Left cardiac atrium (tissue), 4 donors: ENCODE measurements around the gene TCF4. TPM values are rescaled to one million over a fixed set of nuclear protein-coding genes. Genes with fewer than 3 reads are reported as not detected.

Source experiments
- ATAC-seq, 2 donors: fragments of 200-7000 bp; cut with Tn5 transposase; one replicate each; pipeline ENCODE4 v1.9.1; 2020; ENCODE audit warnings: mild to moderate bottlenecking in 2 of 2, moderate library complexity in 2 of 2
- DNase-seq: peaks from one replicate; pipeline ENCODE4 v3.0.0-alpha.2; 2020
- intact Hi-C, 2 donors: fragments of 100-400 bp; cut with DNase I; formaldehyde crosslinking; loops; one replicate each; pipeline versions ENCODE4 v1.14.1 to v1.15.1; 2022 to 2023
- total RNA-seq, 2 donors: library from RNA; stranded (reverse); fragmentation: NEBNext Ultra II Directional; extraction: Animal tissue kit (Norgen Biotek cat#: 25700); gene quantifications; one replicate each; pipeline ENCODE4 v1.2.1, GENCODE V29; 2021
- donor health status: DM: no; HTN: yes; CAD: no.
- donor health status: DM: no; HTN: yes; CAD: no; lungs with severe emphysema.
- donor health status: DM: yes; HTN: yes; CAD: no.
- donor health status: Dilated cardiomyopathy.

TCF4 gene
- total RNA-seq, 2 donors from 2014 or later: 58.5 to 77.4 TPM

GRCh38 chr18:55353391-55353790 lies 234.6 kb downstream of the TCF4 start:
- no peak for ATAC-seq
- intact Hi-C loops: no loop called here
- DNase-seq: no peak

GRCh38 chr18:55351980-55352714 lies 235.8 kb downstream of the TCF4 start:
- intact Hi-C loops: no loop called here
- ATAC-seq (no peak), DNase-seq (no peak)

- DNase-seq (no peak), ATAC-seq (no peak)
- intact Hi-C loops: no loop called here
These were observed 236.7 kb downstream of the TCF4 start for GRCh38 chr18:55351241-55351691.

- DNase-seq: no peak
- intact Hi-C loops: loop anchor here in 1 of 2 donors (5.0 to 10.0 kb wide), 3 partner anchors 55 to 513 kb away; partner anchors contain the start of gene TCF4
These were observed 238.3 kb downstream of the TCF4 start for GRCh38 chr18:55349685-55350084.

GRCh38 chr18:55346961-55347740 lies 240.8 kb downstream of the TCF4 start:
- intact Hi-C loops: loop anchor here in 1 of 2 donors (5.0 to 10.0 kb wide), 3 partner anchors 58 to 515 kb away; partner anchors contain the start of gene TCF4
- ATAC-seq (no peak), DNase-seq (no peak)

More at GRCh38 chr18:55349685-55350084, 238.3 kb downstream of the TCF4 start:
- ATAC-seq: no peak

GRCh38 chr18:55346387-55346786 lies 241.6 kb downstream of the TCF4 start:
- intact Hi-C loops: loop anchor here in 1 of 2 donors (5.0 to 10.0 kb wide), 3 partner anchors 58 to 516 kb away; partner anchors contain the start of gene TCF4
- ATAC-seq (no peak), DNase-seq (no peak)

- DNase-seq (no peak), ATAC-seq (no peak)
- intact Hi-C loops: loop anchor here in 1 of 2 donors (5.0 to 10.0 kb wide), 3 partner anchors 59 to 517 kb away; partner anchors contain the start of gene TCF4
These were observed 242.7 kb downstream of the TCF4 start for GRCh38 chr18:55345103-55345950.

- ATAC-seq (peak; percentile 46 to 57), DNase-seq (no peak)
- intact Hi-C loops: loop anchor here in 1 of 2 donors (10.0 kb wide), 2 partner anchors 61 to 241 kb away; partner anchors contain the start of gene TCF4
These were observed 244.5 kb downstream of the TCF4 start for GRCh38 chr18:55343396-55344073.

- intact Hi-C loops: loop anchor here in 1 of 2 donors (10.0 kb wide), 2 partner anchors 64 to 244 kb away; partner anchors contain the start of gene TCF4
- ATAC-seq: no peak
- no peak for DNase-seq
These were observed 247.0 kb downstream of the TCF4 start for GRCh38 chr18:55340998-55341397.

GRCh38 chr18:55339990-55340389 lies 248.0 kb downstream of the TCF4 start:
- ATAC-seq (no peak), DNase-seq (no peak)
- intact Hi-C loops: loop anchor here in 1 of 2 donors (10.0 kb wide), 2 partner anchors 65 to 245 kb away; partner anchors contain the start of gene TCF4

- DNase-seq: no peak
- intact Hi-C loops: no loop called here
- no peak for ATAC-seq
These were observed 248.9 kb downstream of the TCF4 start for GRCh38 chr18:55338978-55339650.

- intact Hi-C loops: no loop called here
- peak; percentile 88 to 89 for ATAC-seq
- peak; percentile 60 for DNase-seq
These were observed 250.0 kb downstream of the TCF4 start for GRCh38 chr18:55337908-55338521.

- ATAC-seq: no peak
- intact Hi-C loops: no loop called here
These were observed 250.9 kb downstream of the TCF4 start for GRCh38 chr18:55337138-55337537.

GRCh38 chr18:55336438-55337100 lies 251.4 kb downstream of the TCF4 start:
- DNase-seq: no peak
- no peak for ATAC-seq
- intact Hi-C loops: no loop called here

More at GRCh38 chr18:55337138-55337537, 250.9 kb downstream of the TCF4 start:
- no peak for DNase-seq

- DNase-seq (peak; percentile 48), ATAC-seq (no peak)
- intact Hi-C loops: no loop called here
These were observed 253.1 kb downstream of the TCF4 start for GRCh38 chr18:55334875-55335274.

- no peak for DNase-seq
- no peak for ATAC-seq
- intact Hi-C loops: no loop called here
These were observed 256.7 kb downstream of the TCF4 start for GRCh38 chr18:55331301-55331700.

GRCh38 chr18:55328301-55328700 lies 259.7 kb downstream of the TCF4 start:
- DNase-seq: no peak
- ATAC-seq: peak; percentile 80 to 94
- intact Hi-C loops: loop anchor here in 1 of 2 donors (10.0 kb wide), 1 partner anchor 456 kb away; no protein-coding TSS in a partner anchor
